ENCODE measurements around the gene MTF1. TPM values are rescaled to one million over a fixed set of nuclear protein-coding genes. Genes with fewer than 3 reads are reported as not detected.
A peak's percentile ranks its signal among the peaks of the same experiment; 100 is the strongest.

The MTF1 gene
- total RNA-seq, 1 donor from 2014 or later: 14.8 TPM

DNA sequence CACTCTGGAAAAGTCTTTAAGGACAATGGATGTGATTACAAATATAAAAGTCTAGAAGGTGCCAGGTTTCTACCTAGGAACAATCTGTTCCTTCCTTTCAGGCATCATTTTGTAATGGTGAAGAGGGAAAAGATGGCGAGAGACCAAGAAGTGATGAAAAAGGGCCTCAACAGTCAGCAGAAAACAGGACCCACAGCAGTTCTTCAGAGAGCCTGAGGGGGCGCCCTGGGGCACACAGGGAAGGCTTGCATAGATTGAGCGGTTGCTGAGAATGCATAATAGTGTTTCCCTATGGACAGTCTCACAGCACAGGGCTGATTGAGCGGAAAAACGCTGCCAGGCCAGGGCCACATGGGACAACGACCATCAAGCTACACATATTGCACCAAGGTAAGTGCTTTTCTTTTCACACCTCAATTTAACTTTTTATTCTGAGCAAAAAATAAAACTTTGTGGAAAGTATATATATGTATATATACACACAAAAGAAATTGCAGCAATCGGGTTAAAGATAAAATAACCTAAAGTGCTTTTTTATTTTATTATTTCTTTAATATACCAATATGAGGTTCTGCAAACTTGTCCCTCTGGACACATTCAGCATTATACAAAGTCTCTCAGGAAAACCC, 48.3 kb downstream of the MTF1 start:
- Mint-ChIP-seq H3K27me3 (ENCODE audit: low read depth) (no peaks in the 10 kb centered on the region), H3K4me1 (ENCODE audit: low read depth) (peaks cover 32% of the 10 kb centered on the region), H3K4me3 (ENCODE audit: unreplicated experiment) (no peak overlapping the region), H3K9me3 (ENCODE audit: low read depth) (no peaks in the 10 kb centered on the region), H3K36me3 (ENCODE audit: low read depth) (peaks cover 10% of the 10 kb centered on the region), H3K27ac (ENCODE audit: unreplicated experiment) (peak overlapping the region; percentile 64)
- TF ChIP-seq, protein P1, sequence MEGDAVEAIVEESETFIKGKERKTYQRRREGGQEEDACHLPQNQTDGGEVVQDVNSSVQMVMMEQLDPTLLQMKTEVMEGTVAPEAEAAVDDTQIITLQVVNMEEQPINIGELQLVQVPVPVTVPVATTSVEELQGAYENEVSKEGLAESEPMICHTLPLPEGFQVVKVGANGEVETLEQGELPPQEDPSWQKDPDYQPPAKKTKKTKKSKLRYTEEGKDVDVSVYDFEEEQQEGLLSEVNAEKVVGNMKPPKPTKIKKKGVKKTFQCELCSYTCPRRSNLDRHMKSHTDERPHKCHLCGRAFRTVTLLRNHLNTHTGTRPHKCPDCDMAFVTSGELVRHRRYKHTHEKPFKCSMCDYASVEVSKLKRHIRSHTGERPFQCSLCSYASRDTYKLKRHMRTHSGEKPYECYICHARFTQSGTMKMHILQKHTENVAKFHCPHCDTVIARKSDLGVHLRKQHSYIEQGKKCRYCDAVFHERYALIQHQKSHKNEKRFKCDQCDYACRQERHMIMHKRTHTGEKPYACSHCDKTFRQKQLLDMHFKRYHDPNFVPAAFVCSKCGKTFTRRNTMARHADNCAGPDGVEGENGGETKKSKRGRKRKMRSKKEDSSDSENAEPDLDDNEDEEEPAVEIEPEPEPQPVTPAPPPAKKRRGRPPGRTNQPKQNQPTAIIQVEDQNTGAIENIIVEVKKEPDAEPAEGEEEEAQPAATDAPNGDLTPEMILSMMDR (IDR thresholded peaks at IDR 0.05): peak; percentile 85
- no peak for DNase-seq (ENCODE audit: low spot score)

DNA sequence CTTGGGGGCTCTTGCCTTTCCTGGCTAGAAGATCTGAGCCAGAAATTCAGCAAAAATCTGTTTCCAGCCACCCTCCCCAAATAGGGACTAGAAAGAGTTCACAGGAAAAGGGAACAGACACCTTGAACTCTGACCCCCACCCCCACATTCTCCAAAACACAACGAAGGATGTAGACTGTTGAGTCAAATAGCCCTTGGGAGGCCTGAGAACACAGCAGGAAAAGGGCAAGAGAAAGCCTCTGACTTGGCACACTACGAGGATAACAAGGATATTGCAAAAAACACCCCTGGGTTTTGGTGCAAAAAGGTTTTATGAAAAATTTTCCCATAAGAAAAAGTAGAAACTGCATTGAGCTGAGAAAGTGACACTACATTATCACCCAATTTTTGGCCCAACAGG, 49.5 kb downstream of the MTF1 start:
- H3K27ac Mint-ChIP-seq (ENCODE audit: unreplicated experiment): peak overlapping the region; percentile 64
- no peak for DNase-seq (ENCODE audit: low spot score)
- H3K4me1 Mint-ChIP-seq (ENCODE audit: low read depth): peaks cover 32% of the 10 kb centered on the region
- peaks cover 11% of the 10 kb centered on the region for H3K36me3 Mint-ChIP-seq (ENCODE audit: low read depth)
- no peaks in the 10 kb centered on the region for H3K9me3 Mint-ChIP-seq (ENCODE audit: low read depth)
- no peak overlapping the region for H3K4me3 Mint-ChIP-seq (ENCODE audit: unreplicated experiment)
- no peaks in the 10 kb centered on the region for H3K27me3 Mint-ChIP-seq (ENCODE audit: low read depth)
- TF ChIP-seq, protein P1 (IDR thresholded peaks at IDR 0.05): no peak

DNA sequence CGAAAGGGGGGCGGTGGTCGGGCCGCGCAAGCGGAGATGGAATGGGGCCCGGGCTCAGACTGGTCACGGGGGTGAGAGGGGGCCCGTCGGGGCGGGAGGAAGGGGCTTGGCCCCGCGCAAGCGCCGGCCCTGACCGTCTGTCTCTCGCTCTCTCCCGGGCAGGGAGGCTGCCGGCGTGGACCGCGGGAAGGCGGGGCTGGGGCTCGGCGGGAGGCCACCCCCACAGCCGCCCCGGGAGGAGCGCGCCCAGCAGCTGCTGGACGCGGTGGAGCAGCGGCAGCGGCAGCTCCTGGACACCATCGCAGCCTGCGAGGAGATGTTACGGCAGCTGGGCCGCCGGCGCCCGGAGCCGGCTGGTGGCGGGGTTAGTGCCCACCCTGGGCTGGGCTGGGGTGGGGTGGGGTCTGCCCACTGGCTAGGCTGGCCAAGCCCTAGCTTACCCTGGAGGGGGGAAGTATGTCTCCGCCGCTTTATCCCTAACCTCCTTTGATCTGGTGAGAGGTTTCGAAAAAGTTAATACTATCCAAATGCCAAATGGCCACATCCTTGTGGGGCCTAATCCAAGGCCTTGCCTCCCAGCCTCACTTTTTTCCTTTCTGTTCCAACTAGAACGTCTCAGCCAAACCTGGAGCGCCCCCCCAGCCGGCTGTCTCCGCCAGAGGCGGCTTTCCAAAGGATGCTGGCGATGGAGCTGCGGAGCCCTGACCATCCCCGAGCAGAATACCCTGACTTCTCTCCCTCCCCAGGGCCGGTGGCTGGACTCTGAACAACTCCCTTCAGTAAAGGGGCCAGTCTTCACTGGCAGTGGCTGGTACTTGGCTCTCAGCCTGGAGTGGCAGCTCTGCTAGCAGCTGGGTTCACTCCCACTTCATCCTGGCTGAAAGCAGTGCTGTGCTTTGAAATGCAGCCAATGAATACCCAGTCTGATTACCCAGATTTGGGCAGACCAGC, 50.7 kb downstream of the MTF1 start:
- peaks cover 13% of the 10 kb centered on the region for H3K36me3 Mint-ChIP-seq (ENCODE audit: low read depth)
- no peaks in the 10 kb centered on the region for H3K27me3 Mint-ChIP-seq (ENCODE audit: low read depth)
- peak overlapping the region; percentile 98 for H3K27ac Mint-ChIP-seq (ENCODE audit: unreplicated experiment)
- TF ChIP-seq, protein P1 (IDR thresholded peaks at IDR 0.05): peak; percentile 46
- H3K9me3 Mint-ChIP-seq (ENCODE audit: low read depth): no peaks in the 10 kb centered on the region
- H3K4me3 Mint-ChIP-seq (ENCODE audit: unreplicated experiment): peak overlapping the region; percentile 84
- peaks cover 32% of the 10 kb centered on the region for H3K4me1 Mint-ChIP-seq (ENCODE audit: low read depth)
- DNase-seq (ENCODE audit: low spot score): peak; percentile 95

DNA sequence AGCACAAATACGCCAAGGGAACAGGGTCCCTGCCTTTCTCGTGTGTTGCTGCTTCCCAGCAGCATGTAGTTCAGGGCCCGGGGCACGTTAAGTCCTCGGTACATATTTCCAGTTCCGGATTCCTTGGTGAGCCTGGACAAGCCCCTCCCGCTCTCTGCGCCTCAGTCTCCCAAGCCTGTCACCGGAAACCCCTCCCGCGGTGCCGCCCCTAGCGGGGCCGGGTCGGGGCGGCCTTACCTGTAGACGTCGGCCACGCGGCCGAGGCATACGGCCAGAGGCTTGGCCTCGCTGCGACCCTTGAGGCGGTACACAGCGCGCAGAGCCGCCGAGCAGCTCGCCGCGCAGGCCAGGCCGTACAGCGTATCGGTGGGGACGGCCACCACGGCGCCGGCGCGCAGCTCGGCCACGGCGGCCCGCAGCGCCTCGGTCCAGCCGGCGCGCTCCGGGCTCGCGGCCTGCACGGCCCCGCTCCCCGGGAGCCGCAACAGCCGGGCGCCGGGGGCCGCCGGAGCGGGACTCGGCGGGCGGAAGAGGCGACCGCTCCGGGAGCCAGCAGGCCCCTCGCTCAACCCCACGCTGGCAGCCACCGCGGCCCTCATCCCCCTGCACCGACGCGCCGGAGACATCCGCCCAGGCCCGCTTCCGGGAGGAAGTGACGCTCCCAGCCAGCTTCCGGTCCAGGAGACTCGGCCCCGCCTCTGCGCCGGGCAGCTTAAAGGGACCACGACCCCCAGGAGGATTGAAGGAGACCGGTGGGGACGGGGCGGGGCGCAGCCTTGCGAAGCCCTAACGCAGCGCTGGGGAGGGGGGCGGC, 51.6 kb downstream of the MTF1 start, which contains the start of the genes C1orf122 and YRDC:
TSS of gene C1orf122 (plus strand) at position 236 of the 814 bp plus-strand sequence. CDS start 615 bp downstream, outside the sequence.
TSS of gene YRDC (minus strand) at position 654 of the 814 bp plus-strand sequence. CDS start at position 626, 28 bp downstream.
- Mint-ChIP-seq H3K36me3 (ENCODE audit: low read depth) (peaks cover 19% of the 10 kb centered on the region), H3K27me3 (ENCODE audit: low read depth) (no peaks in the 10 kb centered on the region), H3K27ac (ENCODE audit: unreplicated experiment) (peak within 1 kb of the TSS; percentile 98), H3K9me3 (ENCODE audit: low read depth) (no peaks in the 10 kb centered on the region), H3K4me1 (ENCODE audit: low read depth) (peaks cover 32% of the 10 kb centered on the region), H3K4me3 (ENCODE audit: unreplicated experiment) (peak within 1 kb of the TSS; percentile 84)
- peak; percentile 99 for DNase-seq (ENCODE audit: low spot score)
- TF ChIP-seq, protein P1 (IDR thresholded peaks at IDR 0.05): no peak
